ENCODE results near the gene HSPA8. TPM values are rescaled to one million over a fixed set of nuclear protein-coding genes. Genes with fewer than 3 reads are reported as not detected.
"Not testable (repeated sequence)": the region's sequence is repeated elsewhere in the genome, so short reads cannot be mapped to it uniquely, and the experiment has no call there.

Gene HSPA8
- total RNA-seq, 2 donors from 2014 or later, result 799 to 842 TPM

- Histone ChIP-seq H3K27ac (no peak overlapping the region), H3K4me1 (replicated peaks) (no peaks in the 10 kb centered on the region), H3K27me3 (replicated peaks; ENCODE audit: insufficient read depth) (no peaks in the 10 kb centered on the region), H3K36me3 (no peaks in the 10 kb centered on the region), H3K9me3 (no peaks in the 10 kb centered on the region), H3K4me3 (no peak overlapping the region)
- intact Hi-C loops (cut with DNase I), result no loop called here
- no peak for TF ChIP-seq POLR2A (IDR thresholded peaks at IDR 0.05)
- TF ChIP-seq CTCF (IDR thresholded peaks at IDR 0.05), result no peak
- TF ChIP-seq POLR2AphosphoS5 (IDR thresholded peaks at IDR 0.05), result no peak
- WGBS, result 52% methylated on average over 6 of the region's 6 CpGs
- DNase-seq (ENCODE audit: low spot score), result no peak
Observed at GRCh38 chr11:123091506-123091905, 29.6 kb upstream of the HSPA8 start.

- H3K9me3 ChIP-seq; H3K36me3 ChIP-seq; intact Hi-C loops (cut with DNase I); H3K27me3 ChIP-seq (replicated peaks; ENCODE audit: insufficient read depth); H3K4me3 ChIP-seq; DNase-seq (ENCODE audit: low spot score); H3K27ac ChIP-seq; H3K4me1 ChIP-seq (replicated peaks): not testable (repeated sequence)
- WGBS, result 94% methylated on average over 8 of the region's 8 CpGs
Observed at GRCh38 chr11:123090168-123090567, 28.2 kb upstream of the HSPA8 start.

- H3K4me1 ChIP-seq (replicated peaks); H3K36me3 ChIP-seq; DNase-seq (ENCODE audit: low spot score); H3K9me3 ChIP-seq; intact Hi-C loops (cut with DNase I); H3K27ac ChIP-seq; H3K27me3 ChIP-seq (replicated peaks; ENCODE audit: insufficient read depth); H3K4me3 ChIP-seq: not testable (repeated sequence)
- WGBS, result 86% methylated on average over 10 of the region's 10 CpGs
Observed at GRCh38 chr11:123088896-123089295, 27.0 kb upstream of the HSPA8 start.

GRCh38 chr11:123087657-123088056 is 25.7 kb upstream of the HSPA8 start:
- H3K36me3 ChIP-seq; H3K4me1 ChIP-seq (replicated peaks); H3K9me3 ChIP-seq; H3K27ac ChIP-seq; intact Hi-C loops (cut with DNase I); H3K4me3 ChIP-seq; DNase-seq (ENCODE audit: low spot score); H3K27me3 ChIP-seq (replicated peaks; ENCODE audit: insufficient read depth): not testable (repeated sequence)
- WGBS, result 89% methylated on average over 5 of the region's 5 CpGs

GRCh38 chr11:123086305-123086704 is 24.4 kb upstream of the HSPA8 start:
- no peak overlapping the region for H3K27ac ChIP-seq
- DNase-seq (ENCODE audit: low spot score), result no peak
- no peaks in the 10 kb centered on the region for H3K36me3 ChIP-seq
- H3K4me3 ChIP-seq, result no peak overlapping the region
- intact Hi-C loops (cut with DNase I), result no loop called here
- no peaks in the 10 kb centered on the region for H3K9me3 ChIP-seq
- 93% methylated on average over 1 of the region's 1 CpG for WGBS
- no peak for TF ChIP-seq CTCF (IDR thresholded peaks at IDR 0.05)
- H3K27me3 ChIP-seq (replicated peaks; ENCODE audit: insufficient read depth), result no peaks in the 10 kb centered on the region
- H3K4me1 ChIP-seq (replicated peaks), result no peaks in the 10 kb centered on the region

- 81% methylated on average over 5 of the region's 5 CpGs for WGBS
- H3K4me1 ChIP-seq (replicated peaks), result no peaks in the 10 kb centered on the region
- H3K36me3 ChIP-seq, result no peaks in the 10 kb centered on the region
- no peak for TF ChIP-seq POLR2AphosphoS5 (IDR thresholded peaks at IDR 0.05)
- TF ChIP-seq POLR2A (IDR thresholded peaks at IDR 0.05), result no peak
- no peak for TF ChIP-seq CTCF (IDR thresholded peaks at IDR 0.05)
- no peak overlapping the region for H3K4me3 ChIP-seq
- intact Hi-C loops (cut with DNase I), result no loop called here
- no peak for DNase-seq (ENCODE audit: low spot score)
- H3K27me3 ChIP-seq (replicated peaks; ENCODE audit: insufficient read depth), result no peaks in the 10 kb centered on the region
- no peaks in the 10 kb centered on the region for H3K9me3 ChIP-seq
- H3K27ac ChIP-seq, result no peak overlapping the region
Observed at GRCh38 chr11:123085497-123085896, 23.6 kb upstream of the HSPA8 start.

- DNase-seq (ENCODE audit: low spot score), result no peak
- Histone ChIP-seq H3K27me3 (replicated peaks; ENCODE audit: insufficient read depth) (no peaks in the 10 kb centered on the region), H3K4me3 (no peak overlapping the region), H3K9me3 (no peaks in the 10 kb centered on the region), H3K36me3 (no peaks in the 10 kb centered on the region), H3K4me1 (replicated peaks) (no peaks in the 10 kb centered on the region), H3K27ac (no peak overlapping the region)
- intact Hi-C loops (cut with DNase I), result no loop called here
- no peak for TF ChIP-seq POLR2A (IDR thresholded peaks at IDR 0.05)
- TF ChIP-seq CTCF (IDR thresholded peaks at IDR 0.05), result no peak
- no peak for TF ChIP-seq POLR2AphosphoS5 (IDR thresholded peaks at IDR 0.05)
- 98% methylated on average over 7 of the region's 7 CpGs for WGBS
Observed at GRCh38 chr11:123084454-123084853, 22.5 kb upstream of the HSPA8 start.
